HCT116 (cell line): ENCODE measurements around the gene ASNS. TPM values are rescaled to one million over a fixed set of nuclear protein-coding genes. Genes with fewer than 3 reads are reported as not detected.
"Not testable (repeated sequence)": the region's sequence is repeated elsewhere in the genome, so short reads cannot be mapped to it uniquely, and the experiment has no call there.

Experiments used
- ATAC-seq: fragments of 200-7000 bp; cut with Tn5 transposase; 2 replicates; pipeline ENCODE4 v1.9.1; 2020; ENCODE audit warnings: mild to moderate bottlenecking, moderate library complexity
- BruUV-seq: library from RNA; stranded (reverse); fragments of 400-500 nt; replicated peaks from 2 replicates; lab custom pipeline; 2021; lab: Mats Ljungman, UMichigan
- CTCF ChIA-PET: fragments of 300-600 bp; sonication (Branson Sonifier 250); formaldehyde crosslinking; loops from one replicate; lab custom pipeline; 2021; ENCODE audit warnings: antibody characterized with exemption; lab: Charles Lee
- POLR2A ChIA-PET: fragments of 300-600, 350-600 bp; sonication (Branson Sonifier 250); formaldehyde crosslinking; loops from one replicate; lab custom pipeline; 2021; ENCODE audit warnings: antibody characterized with exemption; lab: Charles Lee
- RAD21 ChIA-PET, 2 experiments: fragments of 300-600 bp; sonication (Branson Sonifier 250); formaldehyde crosslinking; loops; one replicate each; lab custom pipeline; 2023; ENCODE audit warnings: low total read pairs in 2 of 2; ENCODE audit not compliant: uncharacterized antibody in 2 of 2, unreplicated experiment in 2 of 2, low non-redundant PET in 1 of 2; lab: Charles Lee
- DNase-seq: peaks from one replicate; pipeline ENCODE4 v3.0.0-alpha.2; 2010; ENCODE audit warnings: low read depth, low spot score
- H2AFZ ChIP-seq: fragments of 200-600 bp; shearing (Covaris generic), sonication (generic); 2 replicates; pipeline ENCODE4 v1.6.1; 2017; ENCODE audit warnings: low read depth, mixed run types, mixed read lengths, antibody characterized with exemption, low read length; ENCODE audit not compliant: poor library complexity, severe bottlenecking
- H3K27ac ChIP-seq: 2 replicates; pipeline ENCODE4 v1.5.1; 2012; ENCODE audit warnings: low read depth, low read length
- H3K27me3 ChIP-seq: fragments of 200-600 bp; sonication (generic); 2 replicates; pipeline ENCODE4 v1.6.1; 2016; ENCODE audit warnings: mixed run types, low read length, mixed read lengths; ENCODE audit not compliant: insufficient read depth
- H3K36me3 ChIP-seq, 2 experiments: fragments of 200-500 bp in 1 of 2; fragments of 200-600 bp in 1 of 2; sonication (Bioruptor generic) in 1 of 2; sonication (generic) in 1 of 2; 2 replicates each; pipeline versions ENCODE4 v1.5.1 to v1.6.1; 2014 to 2016; ENCODE audit warnings: low read length in 2 of 2, inconsistent platforms in 1 of 2, mixed read lengths in 1 of 2, mixed run types in 1 of 2; ENCODE audit not compliant: insufficient read depth in 2 of 2, control insufficient read depth in 1 of 2
- H3K4me1 ChIP-seq, 2 experiments: fragments of 200-600 bp in 1 of 2; sonication (generic) in 1 of 2; 2 replicates each; pipeline versions ENCODE4 v1.5.1 to v1.6.1; 2012 to 2017; ENCODE audit warnings: low read length in 2 of 2, inconsistent platforms in 1 of 2, mild to moderate bottlenecking in 1 of 2, mixed read lengths in 1 of 2, mixed run types in 1 of 2, moderate library complexity in 1 of 2; ENCODE audit not compliant: insufficient read depth in 2 of 2, control insufficient read depth in 1 of 2
- H3K4me2 ChIP-seq: fragments of 200-600 bp; sonication (generic); 2 replicates; pipeline ENCODE4 v1.6.1; 2017; ENCODE audit warnings: mixed run types, low read length, mixed read lengths
- H3K4me3 ChIP-seq, 2 experiments: fragments of 200-600 bp in 1 of 2; sonication (generic) in 1 of 2; replicated peaks in 1 of 2; 2 replicates each; pipeline ENCODE4 v1.5.1; 2011 to 2016; ENCODE audit warnings: low read length in 2 of 2, control low read depth in 1 of 2, low read depth in 1 of 2, mild to moderate bottlenecking in 1 of 2, mixed read lengths in 1 of 2, mixed run types in 1 of 2
- H3K79me2 ChIP-seq: fragments of 200-600 bp; sonication (generic); 2 replicates; pipeline ENCODE4 v1.6.1; 2017; ENCODE audit warnings: mild to moderate bottlenecking, mixed run types, low read length, moderate library complexity, mixed read lengths; ENCODE audit not compliant: insufficient read depth
- H3K9ac ChIP-seq: fragments of 200-600 bp; sonication (generic); 2 replicates; pipeline ENCODE4 v1.6.1; 2016; ENCODE audit warnings: low read length, mixed read lengths
- H3K9me2 ChIP-seq: fragments of 200-600 bp; sonication (generic), shearing (Covaris generic); 2 replicates; pipeline ENCODE4 v1.6.1; 2017; ENCODE audit warnings: mixed run types, mild to moderate bottlenecking, moderate library complexity; ENCODE audit not compliant: insufficient read depth
- H3K9me3 ChIP-seq, 2 experiments: fragments of 200-500 bp in 1 of 2; fragments of 200-600 bp in 1 of 2; sonication (Bioruptor generic) in 1 of 2; sonication (generic) in 1 of 2; 2 replicates each; pipeline ENCODE4 v1.6.1; 2014 to 2017; ENCODE audit warnings: low read length in 2 of 2, mixed read lengths in 2 of 2, inconsistent platforms in 1 of 2, low read depth in 1 of 2, mild to moderate bottlenecking in 1 of 2, mixed run types in 1 of 2, moderate library complexity in 1 of 2; ENCODE audit not compliant: control insufficient read depth in 1 of 2, insufficient read depth in 1 of 2
- H4K20me1 ChIP-seq: fragments of 200-600 bp; sonication (generic), shearing (Covaris generic); 2 replicates; pipeline ENCODE4 v1.6.1; 2017; ENCODE audit warnings: mixed run types, mild to moderate bottlenecking, moderate library complexity; ENCODE audit not compliant: insufficient read depth
- CEBPB ChIP-seq: IDR thresholded peaks from 2 replicates; pipeline ENCODE4 v1.6.1; 2012; ENCODE audit warnings: low read depth
- EGR1 ChIP-seq: IDR thresholded peaks from 2 replicates; pipeline ENCODE4 v1.6.1; 2012; ENCODE audit warnings: low read depth
- ELF1 ChIP-seq: IDR thresholded peaks from 2 replicates; pipeline ENCODE4 v1.6.1; 2012; ENCODE audit warnings: low read depth, borderline replicate concordance
- EZH2 ChIP-seq: fragments of 200-600 bp; sonication (generic); IDR thresholded peaks from 2 replicates; pipeline ENCODE4 v1.6.1; 2017; ENCODE audit warnings: antibody characterized with exemption, mixed run types
- JUND ChIP-seq: IDR thresholded peaks from 2 replicates; pipeline ENCODE4 v1.6.1; 2012
- SP1 ChIP-seq: IDR thresholded peaks from 2 replicates; pipeline ENCODE4 v1.6.1; 2012; ENCODE audit warnings: low read depth
- ZFX ChIP-seq: fragments of 450-650 bp; IDR thresholded peaks from 2 replicates; pipeline ENCODE4 v1.6.1; 2017
- intact Hi-C: fragments of 100-400 bp; cut with micrococcal nuclease; formaldehyde crosslinking; loops from 2 replicates; pipeline ENCODE4 v1.10.0; 2022
- total RNA-seq: library from RNA; stranded (reverse); gene quantifications from one replicate; pipeline ENCODE4 v1.2.1, GENCODE V29; 2021; ENCODE audit not compliant: unreplicated experiment
- TF ChIP-seq, protein P1 (sequence below): IDR thresholded peaks from 2 replicates; pipeline ENCODE4 v1.6.1; 2012

ASNS gene
- total RNA-seq, 1 experiment from 2014 or later: 282 TPM

DNA sequence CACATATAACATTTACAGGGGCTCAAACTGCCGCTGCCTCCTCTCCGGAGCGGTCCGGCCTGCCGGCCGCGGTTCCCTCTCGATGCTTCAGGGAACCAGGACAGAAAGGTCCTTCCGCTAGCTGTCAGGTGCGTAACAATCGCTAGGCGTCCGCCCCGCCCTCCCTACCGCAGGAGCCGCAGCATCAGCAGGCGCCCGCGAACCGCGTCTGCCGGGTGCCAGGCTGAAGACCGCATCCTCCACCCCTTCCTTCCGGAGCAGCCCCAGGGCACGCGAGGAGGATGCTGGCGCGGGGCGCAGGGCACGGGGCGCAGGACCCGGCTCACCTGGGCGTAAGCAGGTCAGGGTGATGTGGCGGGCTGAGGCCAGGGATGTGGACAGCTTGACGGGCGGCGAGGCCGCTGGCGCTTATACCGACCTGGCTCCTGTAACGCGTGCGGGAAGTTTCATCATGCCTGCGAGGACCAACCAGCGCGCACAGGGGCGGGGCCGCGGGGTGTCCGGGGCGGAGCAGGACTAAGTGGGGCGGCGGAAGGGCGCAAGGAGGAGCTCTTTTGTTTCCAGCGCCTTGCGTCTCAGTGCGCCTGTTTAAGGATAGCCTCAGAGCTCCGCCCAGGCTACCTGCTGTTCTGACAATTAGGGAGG, at the start of gene ASNS (continued):
- TF ChIP-seq, protein P1, sequence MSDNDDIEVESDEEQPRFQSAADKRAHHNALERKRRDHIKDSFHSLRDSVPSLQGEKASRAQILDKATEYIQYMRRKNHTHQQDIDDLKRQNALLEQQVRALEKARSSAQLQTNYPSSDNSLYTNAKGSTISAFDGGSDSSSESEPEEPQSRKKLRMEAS: peak; percentile 95
- TF ChIP-seq SP1: peak; percentile 74
- no peak for TF ChIP-seq JUND
- no peak for TF ChIP-seq ELF1
- no peak for TF ChIP-seq EZH2
- TF ChIP-seq CEBPB: peak; percentile 86
- no peak for TF ChIP-seq EGR1
- TF ChIP-seq ZFX: peak; percentile 43

DNA sequence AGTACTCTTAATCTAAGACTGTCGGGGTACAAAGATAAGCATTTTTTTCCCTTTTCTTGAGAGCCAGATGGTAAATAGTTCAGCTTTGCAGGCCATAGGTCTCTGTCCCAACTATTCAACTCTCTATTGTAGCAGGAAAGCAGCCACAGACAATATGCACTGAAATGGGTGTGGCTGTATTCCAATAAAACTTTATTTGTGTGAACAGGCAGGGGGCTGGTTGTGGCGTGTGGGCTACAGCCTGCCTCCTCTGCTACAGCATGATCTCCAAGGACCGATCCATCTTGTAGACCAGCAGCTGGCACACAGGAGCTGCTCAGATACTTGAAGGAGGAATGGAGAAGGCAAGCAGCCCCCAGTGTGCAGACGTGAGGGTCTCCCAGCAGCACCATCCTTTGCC, 49.0 kb upstream of the ASNS start:
- H3K9ac ChIP-seq, POLR2A ChIA-PET, H4K20me1 ChIP-seq, RAD21 ChIA-PET, BruUV-seq, H3K9me3 ChIP-seq, H3K9me2 ChIP-seq, H3K27me3 ChIP-seq, ATAC-seq, H3K36me3 ChIP-seq, H3K79me2 ChIP-seq, CTCF ChIA-PET, H3K4me3 ChIP-seq, DNase-seq, H2AFZ ChIP-seq, H3K4me1 ChIP-seq, H3K4me2 ChIP-seq, intact Hi-C loops, H3K27ac ChIP-seq: not testable (repeated sequence)

DNA sequence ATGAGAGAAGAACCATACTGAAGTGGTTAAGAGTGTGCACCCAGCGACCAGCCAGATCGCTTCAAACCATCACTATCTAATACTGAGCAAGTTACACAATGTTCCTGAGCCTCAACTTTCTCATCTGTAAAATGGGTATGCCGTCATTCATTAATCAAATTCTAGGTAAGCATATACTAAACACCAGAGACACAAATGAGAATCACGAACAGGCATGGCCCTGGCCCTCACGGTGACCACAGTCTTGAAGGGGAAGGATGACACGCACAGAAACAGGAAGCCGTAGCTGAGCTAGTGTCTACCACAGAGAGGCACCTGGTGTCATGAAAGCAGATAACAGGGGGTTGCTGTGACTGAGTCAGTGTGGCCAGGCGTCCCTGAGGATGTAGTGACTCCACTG, 43.1 kb upstream of the ASNS start:
- RAD21 ChIA-PET, H3K4me3 ChIP-seq, H2AFZ ChIP-seq, CTCF ChIA-PET, BruUV-seq, ATAC-seq, H3K9ac ChIP-seq, H3K9me3 ChIP-seq, DNase-seq, H3K4me1 ChIP-seq, H4K20me1 ChIP-seq, H3K9me2 ChIP-seq, intact Hi-C loops, H3K36me3 ChIP-seq, POLR2A ChIA-PET, H3K4me2 ChIP-seq, H3K79me2 ChIP-seq, H3K27me3 ChIP-seq, H3K27ac ChIP-seq: not testable (repeated sequence)
